Testis (tissue), 2 donors: ENCODE results near the gene RNF187.

Source experiments
- POLR2A ChIP-seq: fragments of 450-650 bp; IDR thresholded peaks from one replicate; pipeline ENCODE4 v1.6.1; 2017; ENCODE audit warnings: antibody characterized with exemption, mild to moderate bottlenecking, moderate library complexity
- TF ChIP-seq, protein P1 (sequence below), 3 experiments: fragments of 450-650 bp in 2 of 3; fragments of 200-600 bp in 1 of 3; sonication (generic) in 1 of 3; IDR thresholded peaks; one replicate each; pipeline ENCODE4 v1.5.1; 2016 to 2019; ENCODE audit warnings: antibody characterized with exemption in 3 of 3, mild to moderate bottlenecking in 2 of 3, moderate library complexity in 1 of 3

DNA sequence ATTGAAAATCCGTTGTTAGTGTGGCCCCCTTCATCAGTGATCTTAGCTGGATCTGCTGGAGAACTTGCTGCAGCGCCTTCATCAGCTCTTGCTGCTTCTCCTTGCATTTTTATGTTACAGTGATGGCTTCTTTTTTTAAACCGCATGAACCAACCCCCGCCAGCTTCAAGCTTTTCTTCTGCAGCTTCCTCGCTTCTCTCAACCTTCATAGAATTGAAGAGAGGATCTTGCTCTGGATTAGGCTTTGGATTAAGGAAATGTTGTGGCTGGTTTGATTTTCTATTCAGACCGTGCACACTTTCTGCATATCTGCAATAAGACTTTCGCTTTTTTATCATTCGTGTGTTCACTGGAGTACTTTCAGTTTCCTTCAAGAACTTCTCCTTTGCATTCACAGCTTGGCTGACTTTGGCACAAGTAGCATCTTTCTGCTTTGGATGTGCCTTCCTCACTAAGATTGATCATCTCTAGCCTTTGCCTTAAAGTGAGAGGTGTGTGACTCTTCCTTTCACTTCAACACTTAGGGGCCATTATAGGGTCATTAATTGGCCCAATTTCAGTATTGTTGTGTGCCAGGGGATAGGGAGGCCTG lies 13.1 kb downstream of the RNF187 start:
- TF ChIP-seq, protein P1, sequence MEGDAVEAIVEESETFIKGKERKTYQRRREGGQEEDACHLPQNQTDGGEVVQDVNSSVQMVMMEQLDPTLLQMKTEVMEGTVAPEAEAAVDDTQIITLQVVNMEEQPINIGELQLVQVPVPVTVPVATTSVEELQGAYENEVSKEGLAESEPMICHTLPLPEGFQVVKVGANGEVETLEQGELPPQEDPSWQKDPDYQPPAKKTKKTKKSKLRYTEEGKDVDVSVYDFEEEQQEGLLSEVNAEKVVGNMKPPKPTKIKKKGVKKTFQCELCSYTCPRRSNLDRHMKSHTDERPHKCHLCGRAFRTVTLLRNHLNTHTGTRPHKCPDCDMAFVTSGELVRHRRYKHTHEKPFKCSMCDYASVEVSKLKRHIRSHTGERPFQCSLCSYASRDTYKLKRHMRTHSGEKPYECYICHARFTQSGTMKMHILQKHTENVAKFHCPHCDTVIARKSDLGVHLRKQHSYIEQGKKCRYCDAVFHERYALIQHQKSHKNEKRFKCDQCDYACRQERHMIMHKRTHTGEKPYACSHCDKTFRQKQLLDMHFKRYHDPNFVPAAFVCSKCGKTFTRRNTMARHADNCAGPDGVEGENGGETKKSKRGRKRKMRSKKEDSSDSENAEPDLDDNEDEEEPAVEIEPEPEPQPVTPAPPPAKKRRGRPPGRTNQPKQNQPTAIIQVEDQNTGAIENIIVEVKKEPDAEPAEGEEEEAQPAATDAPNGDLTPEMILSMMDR (IDR thresholded peaks at IDR 0.05): no peak
- no peak for TF ChIP-seq POLR2A
